Measurements from ENCODE around the gene MAPKAPK3.

The MAPKAPK3 gene

GRCh38 chr3:50611464-50612233, 5.3 kb upstream of the MAPKAPK3 start, which contains the start of gene CISH:
Gene CISH, minus strand, starts transcription at chr3:50611774. Its CDS starts 124 bp downstream, at chr3:50611650.
- Histone ChIP-seq H3K4me1 (ENCODE audit: insufficient read depth, low read length, poor library complexity, severe bottlenecking) (peaks cover 24% of the 10 kb centered on the region), H3K9me3 (ENCODE audit: insufficient read depth, low read depth, low read length) (no peaks in the 10 kb centered on the region), H3K9ac (ENCODE audit: low read depth, low read length, poor library complexity, severe bottlenecking) (peak within 1 kb of the TSS; percentile 66), H2AFZ (ENCODE audit: low read length) (peak within 1 kb of the TSS; percentile 96), H3K4me3 (ENCODE audit: low read length, poor library complexity, severe bottlenecking) (peak within 1 kb of the TSS; percentile 78), H3K79me2 (ENCODE audit: insufficient read depth, low read length) (no peaks in the 10 kb centered on the region), H3K4me2 (ENCODE audit: low read depth, low read length, poor library complexity, severe bottlenecking) (peak within 1 kb of the TSS; percentile 86), H4K20me1 (ENCODE audit: insufficient read depth, low read length, poor library complexity, severe bottlenecking) (no peaks in the 10 kb centered on the region), H3K27me3 (ENCODE audit: insufficient read depth, low read length, poor library complexity, severe bottlenecking) (no peaks in the 10 kb centered on the region), H3F3A (ENCODE audit: low read depth) (no peaks in the 10 kb centered on the region), H3K9me2 (replicated peaks; ENCODE audit: low read depth, low read length) (no peaks in the 10 kb centered on the region), H3K36me3 (ENCODE audit: insufficient read depth, low read length) (no peaks in the 10 kb centered on the region)
- no peak for TF ChIP-seq EZH2phosphoT487 (IDR thresholded peaks at IDR 0.05; ENCODE audit: borderline replicate concordance)
- TF ChIP-seq CTCF (conservative IDR thresholded peaks at IDR 0.05; ENCODE audit: low read length): peak; percentile 67

GRCh38 chr3:50612234-50612882, 4.6 kb upstream of the MAPKAPK3 start:
- H4K20me1 ChIP-seq (ENCODE audit: insufficient read depth, low read length, poor library complexity, severe bottlenecking): no peaks in the 10 kb centered on the region
- TF ChIP-seq CTCF (conservative IDR thresholded peaks at IDR 0.05; ENCODE audit: low read length) (no peak), EZH2phosphoT487 (IDR thresholded peaks at IDR 0.05; ENCODE audit: borderline replicate concordance) (no peak)
- H3K36me3 ChIP-seq (ENCODE audit: insufficient read depth, low read length): no peaks in the 10 kb centered on the region
- H3K9me2 ChIP-seq (replicated peaks; ENCODE audit: low read depth, low read length): no peaks in the 10 kb centered on the region
- peak overlapping the region; percentile 78 for H3K4me3 ChIP-seq (ENCODE audit: low read length, poor library complexity, severe bottlenecking)
- peak overlapping the region; percentile 96 for H2AFZ ChIP-seq (ENCODE audit: low read length)
- peak overlapping the region; percentile 34 for H3K9ac ChIP-seq (ENCODE audit: low read depth, low read length, poor library complexity, severe bottlenecking)
- peak overlapping the region; percentile 86 for H3K4me2 ChIP-seq (ENCODE audit: low read depth, low read length, poor library complexity, severe bottlenecking)
- H3K4me1 ChIP-seq (ENCODE audit: insufficient read depth, low read length, poor library complexity, severe bottlenecking): peaks cover 24% of the 10 kb centered on the region
- H3K9me3 ChIP-seq (ENCODE audit: insufficient read depth, low read depth, low read length): no peaks in the 10 kb centered on the region
- peaks cover 3% of the 10 kb centered on the region for H3K79me2 ChIP-seq (ENCODE audit: insufficient read depth, low read length)
- H3K27me3 ChIP-seq (ENCODE audit: insufficient read depth, low read length, poor library complexity, severe bottlenecking): peaks cover 3% of the 10 kb centered on the region
- H3F3A ChIP-seq (ENCODE audit: low read depth): no peaks in the 10 kb centered on the region

GRCh38 chr3:50612970-50613846, 3.7 kb upstream of the MAPKAPK3 start:
- peaks cover 7% of the 10 kb centered on the region for H3K27me3 ChIP-seq (ENCODE audit: insufficient read depth, low read length, poor library complexity, severe bottlenecking)
- no peak overlapping the region for H3K4me3 ChIP-seq (ENCODE audit: low read length, poor library complexity, severe bottlenecking)
- no peaks in the 10 kb centered on the region for H3K9me3 ChIP-seq (ENCODE audit: insufficient read depth, low read depth, low read length)
- peaks cover 12% of the 10 kb centered on the region for H3K79me2 ChIP-seq (ENCODE audit: insufficient read depth, low read length)
- no peak overlapping the region for H3K4me2 ChIP-seq (ENCODE audit: low read depth, low read length, poor library complexity, severe bottlenecking)
- H3K36me3 ChIP-seq (ENCODE audit: insufficient read depth, low read length): no peaks in the 10 kb centered on the region
- H4K20me1 ChIP-seq (ENCODE audit: insufficient read depth, low read length, poor library complexity, severe bottlenecking): no peaks in the 10 kb centered on the region
- no peak overlapping the region for H2AFZ ChIP-seq (ENCODE audit: low read length)
- peaks cover 24% of the 10 kb centered on the region for H3K4me1 ChIP-seq (ENCODE audit: insufficient read depth, low read length, poor library complexity, severe bottlenecking)
- no peaks in the 10 kb centered on the region for H3F3A ChIP-seq (ENCODE audit: low read depth)
- no peak overlapping the region for H3K9ac ChIP-seq (ENCODE audit: low read depth, low read length, poor library complexity, severe bottlenecking)
- TF ChIP-seq CTCF (conservative IDR thresholded peaks at IDR 0.05; ENCODE audit: low read length) (no peak), EZH2phosphoT487 (IDR thresholded peaks at IDR 0.05; ENCODE audit: borderline replicate concordance) (no peak)
- H3K9me2 ChIP-seq (replicated peaks; ENCODE audit: low read depth, low read length): no peaks in the 10 kb centered on the region
